Measurements from ENCODE around the gene C22orf42. TPM values are rescaled to one million over a fixed set of nuclear protein-coding genes. Genes with fewer than 3 reads are reported as not detected.

C22orf42 gene
- total and polyA plus RNA-seq, 2 donors (not counting 1 experiment from before 2014, with no cell fraction given), result not detected

DNA sequence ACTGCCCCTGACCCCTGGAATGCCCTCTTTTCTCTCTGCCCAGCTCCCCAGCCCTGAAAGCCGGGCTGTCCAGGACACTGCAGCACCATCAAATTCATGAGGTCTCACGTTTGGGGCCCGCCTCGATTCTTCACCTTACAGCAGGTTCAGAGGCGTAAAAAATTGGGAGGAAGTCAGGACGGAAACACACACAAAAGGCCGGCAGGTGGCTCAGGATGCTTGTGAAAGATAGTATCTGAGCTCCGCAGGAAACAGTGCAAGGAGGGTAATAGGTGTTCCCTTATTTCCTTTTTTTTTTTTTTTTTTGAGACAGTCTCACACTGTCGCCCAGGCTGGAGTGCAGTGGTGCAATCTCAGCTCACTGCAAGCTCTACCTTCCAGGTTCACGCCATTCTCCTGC, 41.6 kb upstream of the C22orf42 start:
- Histone ChIP-seq H3K9ac (ENCODE audit: low read length) (no peak overlapping the region), H3K4me1 (ENCODE audit: control insufficient read depth in 2 of 2, insufficient read depth in 2 of 2, low read length in 2 of 2) (peaks cover 6 to 8% of the 10 kb centered on the region in 2 donors), H3K4me3 (ENCODE audit: control extremely low read depth in 1 of 5, extremely low read depth in 1 of 5, insufficient read depth in 1 of 5, low read depth in 2 of 5, low read length in 4 of 5) (no peak overlapping the region), H3K27me3 (replicated peaks in 1 of 4; ENCODE audit: control extremely low read depth in 1 of 4, control insufficient read depth in 3 of 4, insufficient read depth in 4 of 4, low read length in 3 of 4) (peaks cover 0 to 24% (median 5%) of the 10 kb centered on the region in 4 experiments), H3K79me2 (ENCODE audit: control insufficient read depth, insufficient read depth, low read length) (no peaks in the 10 kb centered on the region), H2AFZ (ENCODE audit: insufficient read depth, low read depth, low read length, poor library complexity, severe bottlenecking) (no peak overlapping the region), H3K36me3 (replicated peaks in 1 of 2; ENCODE audit: control extremely low read depth in 1 of 2, control insufficient read depth in 1 of 2, extremely low read depth in 1 of 2, insufficient read depth in 2 of 2, low read length in 1 of 2) (no peaks in the 10 kb centered on the region), H3K4me2 (replicated peaks; ENCODE audit: low read depth, low read length, poor library complexity, severe bottlenecking) (no peak overlapping the region), H3K27ac (ENCODE audit: low read length in 2 of 2) (no peak overlapping the region), H3K9me3 (ENCODE audit: control extremely low read depth in 1 of 3, control insufficient read depth in 2 of 3, insufficient read depth in 1 of 3, low read length in 2 of 3) (peaks cover 0 to 6% (median 0%) of the 10 kb centered on the region in 3 donors), H4K20me1 (ENCODE audit: control insufficient read depth, insufficient read depth, low read length, poor library complexity, severe bottlenecking) (no peaks in the 10 kb centered on the region)
- DNase-seq (no peak), ATAC-seq (ENCODE audit: low read depth) (no peak)
- Mint-ChIP-seq H3K9me3 (ENCODE audit: insufficient read depth) (no peaks in the 10 kb centered on the region), H3K4me1 (peaks cover 4% of the 10 kb centered on the region), H3K4me3 (no peak overlapping the region), H3K27me3 (peaks cover 43% of the 10 kb centered on the region), H3K27ac (no peak overlapping the region)
- CTCF ChIA-PET, result interaction anchor here (0.7 to 1.2 kb wide), 2 partner anchors 10 to 49 kb away, joined by 3 read pairs; no protein-coding TSS in a partner anchor
- POLR2A ChIA-PET, result no interaction called here
- intact Hi-C loops (cut with micrococcal nuclease), result no loop called here
- 21% methylated on average over 6 of the region's 10 CpGs for WGBS (ENCODE audit: insufficient coverage)
- TF ChIP-seq, protein P1, sequence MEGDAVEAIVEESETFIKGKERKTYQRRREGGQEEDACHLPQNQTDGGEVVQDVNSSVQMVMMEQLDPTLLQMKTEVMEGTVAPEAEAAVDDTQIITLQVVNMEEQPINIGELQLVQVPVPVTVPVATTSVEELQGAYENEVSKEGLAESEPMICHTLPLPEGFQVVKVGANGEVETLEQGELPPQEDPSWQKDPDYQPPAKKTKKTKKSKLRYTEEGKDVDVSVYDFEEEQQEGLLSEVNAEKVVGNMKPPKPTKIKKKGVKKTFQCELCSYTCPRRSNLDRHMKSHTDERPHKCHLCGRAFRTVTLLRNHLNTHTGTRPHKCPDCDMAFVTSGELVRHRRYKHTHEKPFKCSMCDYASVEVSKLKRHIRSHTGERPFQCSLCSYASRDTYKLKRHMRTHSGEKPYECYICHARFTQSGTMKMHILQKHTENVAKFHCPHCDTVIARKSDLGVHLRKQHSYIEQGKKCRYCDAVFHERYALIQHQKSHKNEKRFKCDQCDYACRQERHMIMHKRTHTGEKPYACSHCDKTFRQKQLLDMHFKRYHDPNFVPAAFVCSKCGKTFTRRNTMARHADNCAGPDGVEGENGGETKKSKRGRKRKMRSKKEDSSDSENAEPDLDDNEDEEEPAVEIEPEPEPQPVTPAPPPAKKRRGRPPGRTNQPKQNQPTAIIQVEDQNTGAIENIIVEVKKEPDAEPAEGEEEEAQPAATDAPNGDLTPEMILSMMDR (IDR thresholded peaks at IDR 0.05), result no peak
- no peak for TF ChIP-seq EZH2 (IDR thresholded peaks at IDR 0.05; ENCODE audit: borderline replicate concordance, insufficient read depth, low read depth, low read length, poor library complexity, severe bottlenecking)

DNA sequence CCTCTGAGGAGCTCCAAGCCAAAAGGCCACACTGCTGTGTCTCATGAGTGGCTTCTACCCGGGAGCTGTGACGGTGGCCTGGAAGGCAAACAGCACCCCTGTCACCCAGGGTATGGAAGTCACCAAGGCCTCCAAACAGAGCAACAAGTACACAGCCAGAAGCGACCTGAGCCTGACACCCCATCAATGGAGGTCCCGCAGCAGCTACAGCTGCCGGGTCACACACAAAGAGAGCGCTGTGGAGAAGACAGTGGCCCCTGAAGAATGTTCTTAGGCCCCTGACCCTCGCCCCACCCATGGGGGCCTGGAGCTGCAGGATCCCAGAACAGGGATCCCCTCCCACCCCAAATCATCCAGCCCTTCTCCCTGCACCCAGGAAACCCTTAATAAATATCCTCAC, 40.9 kb upstream of the C22orf42 start:
- no peak overlapping the region for H3K27ac ChIP-seq (ENCODE audit: low read length in 2 of 2)
- H3K4me3 Mint-ChIP-seq, result no peak overlapping the region
- no peaks in the 10 kb centered on the region for H3K79me2 ChIP-seq (ENCODE audit: control insufficient read depth, insufficient read depth, low read length)
- H3K9me3 Mint-ChIP-seq (ENCODE audit: insufficient read depth), result no peaks in the 10 kb centered on the region
- ChIA-PET POLR2A (no interaction called here), CTCF (interaction anchor here (0.7 to 1.2 kb wide), 2 partner anchors 11 to 50 kb away, joined by 3 read pairs; no protein-coding TSS in a partner anchor)
- peaks cover 4% of the 10 kb centered on the region for H3K4me1 Mint-ChIP-seq
- H3K9ac ChIP-seq (ENCODE audit: low read length), result no peak overlapping the region
- no peak overlapping the region for H2AFZ ChIP-seq (ENCODE audit: insufficient read depth, low read depth, low read length, poor library complexity, severe bottlenecking)
- no peak overlapping the region for H3K4me2 ChIP-seq (replicated peaks; ENCODE audit: low read depth, low read length, poor library complexity, severe bottlenecking)
- peaks cover 0 to 24% (median 5%) of the 10 kb centered on the region in 4 experiments for H3K27me3 ChIP-seq (replicated peaks in 1 of 4; ENCODE audit: control extremely low read depth in 1 of 4, control insufficient read depth in 3 of 4, insufficient read depth in 4 of 4, low read length in 3 of 4)
- no peaks in the 10 kb centered on the region for H3K36me3 ChIP-seq (replicated peaks in 1 of 2; ENCODE audit: control extremely low read depth in 1 of 2, control insufficient read depth in 1 of 2, extremely low read depth in 1 of 2, insufficient read depth in 2 of 2, low read length in 1 of 2)
- no peak overlapping the region for H3K27ac Mint-ChIP-seq
- no peak for TF ChIP-seq EZH2 (IDR thresholded peaks at IDR 0.05; ENCODE audit: borderline replicate concordance, insufficient read depth, low read depth, low read length, poor library complexity, severe bottlenecking)
- TF ChIP-seq, protein P1 (IDR thresholded peaks at IDR 0.05), result no peak
- H3K4me1 ChIP-seq (ENCODE audit: control insufficient read depth in 2 of 2, insufficient read depth in 2 of 2, low read length in 2 of 2), result peaks cover 6 to 8% of the 10 kb centered on the region in 2 donors
- DNase-seq, result no peak
- intact Hi-C loops (cut with micrococcal nuclease), result no loop called here
- WGBS (ENCODE audit: insufficient coverage), result 85% methylated on average over 7 of the region's 7 CpGs
- no peaks in the 10 kb centered on the region for H4K20me1 ChIP-seq (ENCODE audit: control insufficient read depth, insufficient read depth, low read length, poor library complexity, severe bottlenecking)
- no peak overlapping the region for H3K4me3 ChIP-seq (ENCODE audit: control extremely low read depth in 1 of 5, extremely low read depth in 1 of 5, insufficient read depth in 1 of 5, low read depth in 2 of 5, low read length in 4 of 5)
- peaks cover 0 to 6% (median 0%) of the 10 kb centered on the region in 3 donors for H3K9me3 ChIP-seq (ENCODE audit: control extremely low read depth in 1 of 3, control insufficient read depth in 2 of 3, insufficient read depth in 1 of 3, low read length in 2 of 3)
- ATAC-seq (ENCODE audit: low read depth), result no peak
- peaks cover 43% of the 10 kb centered on the region for H3K27me3 Mint-ChIP-seq
